Esophagus muscularis mucosa (tissue), 4 donors: ENCODE data around the gene ATP6V0C. TPM values are rescaled to one million over a fixed set of nuclear protein-coding genes. Genes with fewer than 3 reads are reported as not detected.
"Not testable (repeated sequence)": the region's sequence is repeated elsewhere in the genome, so short reads cannot be mapped to it uniquely, and the experiment has no call there.

Experiments
- DNase-seq: peaks from one replicate; pipeline ENCODE4 v3.0.0-alpha.2; 2017; ENCODE audit errors: extremely low spot score
- H3K27ac ChIP-seq, 4 donors: fragments of 200-600 bp; sonication (generic); replicated peaks in 1 of 4; 1 replicate in 3 of 4; 2 replicates in 1 of 4; pipeline ENCODE4 v1.5.1; 2016 to 2019; ENCODE audit warnings: mild to moderate bottlenecking in 1 of 4
- H3K27me3 ChIP-seq, 4 donors: fragments of 200-600 bp; sonication (generic); one replicate each; pipeline versions ENCODE4 v1.5.1 to v1.6.0; 2016 to 2019
- H3K36me3 ChIP-seq, 4 donors: fragments of 200-600 bp; sonication (generic); one replicate each; pipeline ENCODE4 v1.5.1; 2016 to 2019
- H3K4me1 ChIP-seq, 4 donors: fragments of 200-600 bp; sonication (generic); one replicate each; pipeline ENCODE4 v1.5.1; 2016 to 2019
- H3K4me3 ChIP-seq, 4 donors: fragments of 200-600 bp; sonication (generic); 1 replicate in 2 of 4; 2 replicates in 2 of 4; pipeline ENCODE4 v1.5.1; 2016 to 2019; ENCODE audit warnings: mild to moderate bottlenecking in 4 of 4, moderate library complexity in 1 of 4
- H3K9me3 ChIP-seq, 4 donors: fragments of 200-600 bp; sonication (generic); 1 replicate in 3 of 4; 2 replicates in 1 of 4; pipeline ENCODE4 v1.5.1; 2016 to 2019
- CTCF ChIP-seq, 3 experiments: fragments of 200-600 bp in 2 of 3; fragments of 450-650 bp in 1 of 3; sonication (generic) in 2 of 3; IDR thresholded peaks; one replicate each; pipeline ENCODE4 v1.5.1; 2017 to 2019; ENCODE audit warnings: antibody characterized with exemption in 3 of 3, mild to moderate bottlenecking in 2 of 3, moderate library complexity in 1 of 3
- WGBS: methylation state at CpG from one replicate; pipeline ENCODE4 v1.1.5; 2018; 5-methylcytosine and 5-hydroxymethylcytosine counted together
- intact Hi-C: fragments of 100-400 bp; cut with DNase I; formaldehyde crosslinking; loops from one replicate; pipeline ENCODE4 v1.15.1; 2023
- small RNA-seq, 3 donors: library from RNA; depleted of rRNA; stranded (forward); fragments of <200 nt; gene quantifications; one replicate each; pipeline ENCODE3, GENCODE V24; 2016
- total RNA-seq, 4 donors: library from RNA; depleted of rRNA; stranded (reverse); fragments of >200 nt; gene quantifications; one replicate each; pipeline versions ENCODE4 v1.1.0 to v1.2.1, GENCODE V29; 2016

The ATP6V0C gene
- total RNA-seq, 4 donors from 2014 or later, result 42.8 to 85.0 (median 69.0) TPM

DNA sequence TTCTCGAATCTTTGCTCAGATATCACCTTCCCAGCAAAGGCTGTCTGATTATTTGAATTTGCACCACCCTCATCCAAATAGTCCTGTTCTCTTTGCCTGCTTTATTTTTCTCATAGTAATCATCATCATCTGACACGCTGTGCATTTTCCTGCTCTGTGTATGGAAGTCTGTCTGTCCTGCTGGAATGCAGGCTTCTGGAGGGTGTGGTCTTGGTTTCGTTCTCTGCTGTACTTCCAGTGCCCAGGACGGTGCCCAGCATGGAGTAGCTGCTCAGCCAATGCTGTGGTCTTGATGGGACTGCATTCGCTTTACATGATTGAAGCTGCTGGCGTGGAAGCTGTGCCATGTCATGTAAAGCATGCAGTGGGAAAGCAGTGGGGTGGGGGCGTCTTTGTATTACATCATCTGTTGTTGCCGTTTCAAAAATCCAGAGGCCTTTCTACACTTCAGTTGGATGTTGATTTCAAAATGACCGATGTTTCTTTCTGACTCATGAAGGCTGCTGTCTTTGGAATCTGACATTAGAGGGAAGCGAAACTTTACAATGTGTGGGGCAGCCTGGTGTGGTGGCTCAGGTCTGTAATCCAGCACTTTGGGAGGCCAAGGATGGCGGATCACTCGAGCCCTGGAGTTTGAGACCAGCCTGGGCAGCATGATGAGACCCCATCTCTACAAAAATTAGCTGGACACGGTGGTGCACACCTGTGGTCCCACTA lies 41.1 kb downstream of the ATP6V0C start:
- DNase-seq, H3K36me3 ChIP-seq, H3K4me3 ChIP-seq, H3K27ac ChIP-seq, H3K27me3 ChIP-seq, H3K9me3 ChIP-seq, H3K4me1 ChIP-seq, intact Hi-C loops: not testable (repeated sequence)
- no CpG with 5 or more reads among the region's 13 CpGs for WGBS

GRCh38 chr16:2557150-2557549 lies 43.4 kb downstream of the ATP6V0C start:
- intact Hi-C loops, H3K27me3 ChIP-seq, H3K27ac ChIP-seq, H3K36me3 ChIP-seq, H3K9me3 ChIP-seq, H3K4me1 ChIP-seq, DNase-seq, H3K4me3 ChIP-seq: not testable (repeated sequence)
- no CpG with 5 or more reads among the region's 15 CpGs for WGBS

DNA sequence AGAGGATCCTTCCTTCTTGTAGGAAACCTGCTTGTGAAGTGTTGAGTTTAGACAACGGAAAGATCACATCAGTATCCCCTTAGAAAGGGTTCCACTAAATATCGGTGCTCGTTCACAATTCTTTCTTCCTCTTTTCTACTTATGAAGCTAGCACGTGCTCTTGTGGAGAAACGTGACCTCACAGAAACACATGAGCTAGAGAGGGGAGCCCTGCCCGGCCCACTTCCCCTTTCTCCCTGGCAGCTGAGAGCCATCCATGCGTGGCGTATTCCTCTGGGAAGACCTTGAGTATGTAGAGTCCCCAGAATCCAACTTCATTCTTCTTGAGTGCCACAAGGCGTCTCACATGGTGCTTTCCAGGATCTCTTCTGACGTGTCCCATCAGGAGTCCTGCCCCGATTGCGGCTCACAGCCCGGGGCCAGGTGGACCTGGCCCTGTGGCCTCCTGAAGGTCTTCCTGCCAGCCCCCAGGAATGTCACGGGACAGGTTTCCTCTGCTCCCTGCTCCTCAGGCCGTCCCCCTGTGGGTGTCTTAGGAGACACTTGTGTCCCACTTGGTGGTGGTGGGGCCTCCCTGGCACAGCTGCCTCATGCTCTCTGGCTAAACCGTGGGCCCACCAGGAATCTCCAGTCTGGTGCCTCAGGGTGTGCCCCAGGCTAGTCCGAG lies 46.5 kb downstream of the ATP6V0C start:
- H3K4me1 ChIP-seq, DNase-seq, intact Hi-C loops, H3K27me3 ChIP-seq, H3K9me3 ChIP-seq, H3K36me3 ChIP-seq, H3K4me3 ChIP-seq, H3K27ac ChIP-seq: not testable (repeated sequence)
- WGBS, result 73% methylated on average over 8 of the region's 17 CpGs

DNA sequence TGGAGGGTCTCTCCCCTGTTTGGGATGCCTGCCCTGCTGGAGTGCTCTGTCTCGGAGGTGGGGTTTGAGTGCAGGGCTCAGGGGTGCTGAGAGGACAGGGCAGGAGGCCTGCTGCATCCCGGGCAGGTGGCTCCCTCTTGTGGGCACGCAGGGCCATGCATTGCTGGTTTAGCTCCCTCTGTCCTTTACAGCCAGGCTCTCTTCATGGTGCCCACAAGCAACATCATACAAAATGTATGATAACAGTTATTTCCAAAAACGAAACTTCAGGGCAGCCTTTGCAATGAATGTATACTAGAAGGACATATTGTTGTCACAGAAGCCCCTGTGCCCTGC lies 47.0 kb downstream of the ATP6V0C start:
- H3K4me1 ChIP-seq, intact Hi-C loops, H3K9me3 ChIP-seq, DNase-seq, H3K4me3 ChIP-seq, H3K27ac ChIP-seq, H3K27me3 ChIP-seq, H3K36me3 ChIP-seq: not testable (repeated sequence)
- no CpG with 5 or more reads among the region's 4 CpGs for WGBS
- peak in 2 of 3 experiments; percentile 28 to 40 for TF ChIP-seq CTCF (IDR thresholded peaks at IDR 0.05)

GRCh38 chr16:2567506-2567905 lies 53.8 kb downstream of the ATP6V0C start:
- H3K36me3 ChIP-seq, H3K27me3 ChIP-seq, DNase-seq, H3K27ac ChIP-seq, H3K4me3 ChIP-seq, intact Hi-C loops, H3K9me3 ChIP-seq, H3K4me1 ChIP-seq: not testable (repeated sequence)
- WGBS, result no CpG with 5 or more reads among the region's 6 CpGs

DNA sequence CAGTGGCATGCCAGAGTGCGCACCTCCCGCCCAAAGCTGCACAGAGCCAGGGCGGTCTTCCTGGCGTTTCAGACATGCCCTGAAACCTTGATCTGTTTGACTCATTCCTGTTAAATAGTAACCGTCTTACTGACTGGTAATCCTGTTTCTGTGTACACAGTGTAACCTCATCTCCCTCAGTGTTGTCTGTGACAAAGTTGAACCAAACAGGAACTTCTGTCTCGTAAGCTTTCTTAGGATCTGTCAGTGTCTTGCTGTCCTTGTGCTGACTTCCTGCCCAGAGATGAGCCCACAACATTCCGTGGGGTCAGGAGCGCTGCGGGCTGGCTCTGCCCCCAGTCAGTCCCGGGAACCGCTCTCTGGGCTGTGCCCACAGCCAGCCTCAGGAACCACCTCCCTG lies 54.8 kb downstream of the ATP6V0C start:
- intact Hi-C loops, H3K36me3 ChIP-seq, H3K4me3 ChIP-seq, H3K4me1 ChIP-seq, H3K27ac ChIP-seq, H3K27me3 ChIP-seq, H3K9me3 ChIP-seq, DNase-seq: not testable (repeated sequence)
- no CpG with 5 or more reads among the region's 11 CpGs for WGBS

Small RNA genes lying within 50 kb of the gene (small RNA-seq; reads per million reads assigned to genes)
- gene AC093525.1 (0 reads per million in 3 donors), gene MIR3178 (0 to 0.19 (median 0) reads per million in 3 donors), gene MIR6768 (0 reads per million in 3 donors)

Other genes with a start within 250 kb of the ATP6V0C start
- gene RNPS1, start 245.8 kb upstream of the ATP6V0C start, total RNA-seq, result 100 to 1,000 TPM; 114 to 179 (median 151) TPM
- 10 to 100 TPM; 10.4 to 30.7 (median 18.1) TPM for gene ABCA3, start 173.2 kb upstream of the ATP6V0C start, total RNA-seq
- gene CCNF, start 84.5 kb upstream of the ATP6V0C start, total RNA-seq, result 1 to 10 TPM in 3 of 4 donors, under 1 TPM in 1; 0.83 to 2.5 (median 1.5) TPM
- gene TEDC2, start 53.8 kb upstream of the ATP6V0C start, total RNA-seq, result 1 to 10 TPM in 1 of 4 donors, not detected in 3; 1.5 TPM
- gene NTN3, start 42.7 kb upstream of the ATP6V0C start, total RNA-seq, result under 1 TPM in 3 of 4 donors, not detected in 1; 0.19 to 0.42 (median 0.29) TPM
- gene TBC1D24, start 38.8 kb upstream of the ATP6V0C start, total RNA-seq, result 10 to 100 TPM in 2 of 4 donors, 1 to 10 TPM in 2; 7.0 to 14.1 (median 11.5) TPM
- gene AMDHD2, start 6.4 kb downstream of the ATP6V0C start, total RNA-seq, result 10 to 100 TPM; 20.0 to 33.2 (median 26.4) TPM
- not detected for gene CEMP1, start 17.5 kb downstream of the ATP6V0C start, total RNA-seq
- 10 to 100 TPM; 28.3 to 45.7 (median 35.0) TPM for gene PDPK1, start 24.1 kb downstream of the ATP6V0C start, total RNA-seq
- gene KCTD5, start 168.6 kb downstream of the ATP6V0C start, total RNA-seq, result 10 to 100 TPM in 3 of 4 donors, 1 to 10 TPM in 1; 9.1 to 22.1 (median 15.7) TPM
- 1 to 10 TPM in 3 of 4 donors, under 1 TPM in 1; 0.75 to 4.2 (median 2.2) TPM for gene PRSS27, start 206.3 kb downstream of the ATP6V0C start, total RNA-seq
- 100 to 1,000 TPM; 126 to 325 (median 234) TPM for gene SRRM2, start 238.7 kb downstream of the ATP6V0C start, total RNA-seq